Type B pancreatic cell (in vitro differentiated cells): ENCODE measurements around the gene TTC24. TPM values are rescaled to one million over a fixed set of nuclear protein-coding genes. Genes with fewer than 3 reads are reported as not detected.

ENCODE experiments used
- DNase-seq: peaks from one replicate; pipeline ENCODE4 v3.0.0; 2021; ENCODE audit warnings: mixed read lengths; ENCODE audit not compliant: unreplicated experiment; ENCODE audit errors: extremely low spot score
- H3K27ac Mint-ChIP-seq: 2 replicates; pipeline ENCODE4 v1.8.0; 2021; ENCODE audit warnings: mild to moderate bottlenecking, mixed read lengths
- H3K27me3 Mint-ChIP-seq: 2 replicates; pipeline ENCODE4 v1.8.0; 2021; ENCODE audit warnings: mixed read lengths
- H3K36me3 Mint-ChIP-seq: 2 replicates; pipeline ENCODE4 v1.8.0; 2021; ENCODE audit warnings: mixed read lengths
- H3K4me1 Mint-ChIP-seq: one replicate; pipeline ENCODE4 v1.8.0; 2021; ENCODE audit warnings: mixed read lengths; ENCODE audit not compliant: unreplicated experiment
- H3K4me3 Mint-ChIP-seq: 2 replicates; pipeline ENCODE4 v1.8.0; 2021; ENCODE audit warnings: mild to moderate bottlenecking, mixed read lengths
- H3K9me3 Mint-ChIP-seq: 2 replicates; pipeline ENCODE4 v1.8.0; 2021; ENCODE audit warnings: mixed read lengths
- total RNA-seq: library from RNA; stranded (reverse); gene quantifications from 2 replicates; pipeline ENCODE4 v1.2.1, GENCODE V29; 2021; ENCODE audit warnings: low replicate concordance
- TF ChIP-seq, protein P1 (sequence below): fragments of 200-600 bp; sonication (generic); conservative IDR thresholded peaks from 2 replicates; pipeline ENCODE4 v1.5.0; 2021; ENCODE audit warnings: antibody characterized with exemption, mild to moderate bottlenecking

The TTC24 gene
- total RNA-seq, 1 donor from 2014 or later, result not detected

DNA sequence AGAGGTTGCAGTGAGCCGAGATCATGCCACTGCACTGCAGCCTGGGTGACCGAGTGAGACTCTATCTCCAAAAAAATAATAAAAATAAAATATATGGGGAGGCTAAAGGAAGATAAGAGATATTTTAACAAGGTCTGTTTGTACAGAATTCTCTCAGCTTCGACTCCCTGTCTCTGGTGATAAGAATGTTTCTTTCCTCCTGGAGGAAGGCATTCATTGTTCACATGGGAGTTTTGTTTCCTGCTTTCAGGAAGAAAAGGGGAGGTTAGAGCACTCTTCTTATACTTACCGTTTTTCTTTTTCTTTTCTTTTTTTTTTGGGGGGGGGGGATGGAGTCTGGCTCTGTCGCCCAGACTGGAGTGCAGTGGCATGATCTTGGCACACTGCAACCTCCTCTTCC is 10.0 kb downstream of the TTC24 start:
- H3K27me3 Mint-ChIP-seq, result peaks cover 8% of the 10 kb centered on the region

DNA sequence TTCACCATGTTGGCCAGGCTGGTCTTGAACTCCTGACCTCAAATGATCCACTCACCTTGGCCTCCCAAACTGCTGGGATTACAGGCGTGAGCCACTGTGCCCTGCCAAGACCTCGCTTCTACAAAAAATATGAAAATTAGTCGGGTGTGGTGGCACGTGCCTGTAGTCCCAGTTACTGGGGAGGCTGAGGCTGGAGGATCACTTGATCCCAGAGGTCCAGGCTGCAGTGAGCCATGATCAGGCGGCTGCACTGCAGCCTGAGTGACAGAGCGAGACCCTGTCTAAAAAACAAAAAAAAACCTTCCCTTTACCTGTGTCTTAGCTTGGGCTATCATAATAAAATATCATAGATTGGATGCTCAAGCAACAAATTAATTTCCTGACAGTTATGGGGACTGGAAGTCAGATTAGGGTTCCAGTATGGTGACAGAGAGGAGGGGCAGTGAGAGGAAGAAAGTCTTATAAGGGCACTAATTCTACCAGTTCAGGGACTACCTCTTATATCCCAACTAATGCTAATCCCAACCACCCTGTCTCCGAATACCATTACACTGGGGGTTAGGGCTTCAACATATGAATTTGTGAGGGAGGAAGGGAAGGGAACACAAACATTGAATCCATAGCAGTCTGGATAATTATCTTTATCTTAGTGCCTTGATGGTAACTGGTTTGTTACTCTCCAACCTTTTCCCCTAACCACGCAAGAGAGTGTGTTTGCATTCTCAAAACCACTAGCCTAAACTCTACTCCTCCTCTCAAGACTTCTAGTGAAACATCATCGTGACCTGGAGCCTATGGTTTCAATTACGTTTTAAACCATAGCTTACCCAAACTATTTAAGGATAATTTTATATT is 11.0 kb downstream of the TTC24 start:
- no peak for DNase-seq
- Mint-ChIP-seq H3K9me3 (no peaks in the 10 kb centered on the region), H3K27ac (peak overlapping the region; percentile 90), H3K4me3 (peak overlapping the region; percentile 91), H3K27me3 (peaks cover 2% of the 10 kb centered on the region), H3K4me1 (peaks cover 4% of the 10 kb centered on the region), H3K36me3 (peaks cover 5% of the 10 kb centered on the region)
- TF ChIP-seq, protein P1, sequence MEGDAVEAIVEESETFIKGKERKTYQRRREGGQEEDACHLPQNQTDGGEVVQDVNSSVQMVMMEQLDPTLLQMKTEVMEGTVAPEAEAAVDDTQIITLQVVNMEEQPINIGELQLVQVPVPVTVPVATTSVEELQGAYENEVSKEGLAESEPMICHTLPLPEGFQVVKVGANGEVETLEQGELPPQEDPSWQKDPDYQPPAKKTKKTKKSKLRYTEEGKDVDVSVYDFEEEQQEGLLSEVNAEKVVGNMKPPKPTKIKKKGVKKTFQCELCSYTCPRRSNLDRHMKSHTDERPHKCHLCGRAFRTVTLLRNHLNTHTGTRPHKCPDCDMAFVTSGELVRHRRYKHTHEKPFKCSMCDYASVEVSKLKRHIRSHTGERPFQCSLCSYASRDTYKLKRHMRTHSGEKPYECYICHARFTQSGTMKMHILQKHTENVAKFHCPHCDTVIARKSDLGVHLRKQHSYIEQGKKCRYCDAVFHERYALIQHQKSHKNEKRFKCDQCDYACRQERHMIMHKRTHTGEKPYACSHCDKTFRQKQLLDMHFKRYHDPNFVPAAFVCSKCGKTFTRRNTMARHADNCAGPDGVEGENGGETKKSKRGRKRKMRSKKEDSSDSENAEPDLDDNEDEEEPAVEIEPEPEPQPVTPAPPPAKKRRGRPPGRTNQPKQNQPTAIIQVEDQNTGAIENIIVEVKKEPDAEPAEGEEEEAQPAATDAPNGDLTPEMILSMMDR, result no peak

More for the DNA sequence above, 10.0 kb downstream of the TTC24 start:
- Mint-ChIP-seq H3K9me3 (no peaks in the 10 kb centered on the region), H3K4me3 (no peak overlapping the region), H3K4me1 (peaks cover 4% of the 10 kb centered on the region), H3K27ac (no peak overlapping the region), H3K36me3 (no peaks in the 10 kb centered on the region)
- DNase-seq, result no peak
- TF ChIP-seq, protein P1, result no peak

DNA sequence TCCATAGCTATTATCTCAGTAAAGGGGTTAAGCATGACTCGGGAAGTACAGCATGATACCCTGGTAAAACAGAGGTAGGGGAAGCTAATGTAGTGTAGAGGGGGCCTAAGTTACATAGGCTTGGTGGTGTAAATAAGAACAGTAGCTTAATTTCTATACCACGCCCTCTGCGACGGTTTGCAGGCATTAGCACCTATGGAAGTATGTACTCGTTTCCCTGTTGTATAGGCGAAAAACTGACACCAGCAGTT is 11.6 kb downstream of the TTC24 start:
- peak overlapping the region; percentile 90 for H3K27ac Mint-ChIP-seq
- no peak for DNase-seq
- peaks cover 4% of the 10 kb centered on the region for H3K4me1 Mint-ChIP-seq
- H3K9me3 Mint-ChIP-seq, result no peaks in the 10 kb centered on the region
- H3K36me3 Mint-ChIP-seq, result peaks cover 5% of the 10 kb centered on the region
- no peaks in the 10 kb centered on the region for H3K27me3 Mint-ChIP-seq
- peak overlapping the region; percentile 91 for H3K4me3 Mint-ChIP-seq
- TF ChIP-seq, protein P1, result no peak

DNA sequence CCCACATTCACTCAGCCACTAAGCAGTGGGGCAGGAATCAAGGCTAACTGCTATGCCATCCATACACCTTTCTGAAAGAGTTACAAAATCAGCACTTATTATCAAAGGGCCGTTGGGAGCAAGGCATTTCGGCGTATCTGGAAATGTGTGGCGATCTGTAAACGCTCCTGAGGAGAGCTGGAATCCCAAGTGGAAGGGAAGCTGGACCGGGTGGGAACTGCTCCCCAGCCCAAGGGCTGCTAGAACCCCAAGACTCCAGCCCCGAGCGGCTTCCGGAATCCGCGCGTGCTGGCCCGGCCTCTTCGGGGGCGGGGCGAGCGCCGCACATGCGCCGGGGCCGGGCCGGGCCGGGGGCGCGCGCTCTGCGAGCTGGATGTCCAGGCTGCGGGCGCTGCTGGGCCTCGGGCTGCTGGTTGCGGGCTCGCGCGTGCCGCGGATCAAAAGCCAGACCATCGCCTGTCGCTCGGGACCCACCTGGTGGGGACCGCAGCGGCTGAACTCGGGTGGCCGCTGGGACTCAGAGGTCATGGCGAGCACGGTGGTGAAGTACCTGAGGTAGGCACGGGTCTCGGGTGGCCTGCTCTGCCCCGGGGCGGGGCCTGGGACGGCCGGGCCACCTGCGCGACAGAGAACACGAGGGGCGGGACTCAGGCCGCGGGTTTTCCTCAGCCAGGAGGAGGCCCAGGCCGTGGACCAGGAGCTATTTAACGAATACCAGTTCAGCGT is 12.1 kb downstream of the TTC24 start, which contains the start of gene NAXE:
Gene NAXE, plus strand, starts transcription at position 345 of the 726 bp plus-strand sequence. Its CDS starts 29 bp downstream, at position 374.
- Mint-ChIP-seq H3K4me1 (peaks cover 4% of the 10 kb centered on the region), H3K9me3 (no peaks in the 10 kb centered on the region), H3K27me3 (no peaks in the 10 kb centered on the region), H3K4me3 (peak within 1 kb of the TSS; percentile 91), H3K36me3 (peaks cover 5% of the 10 kb centered on the region), H3K27ac (peak within 1 kb of the TSS; percentile 90)
- peak; percentile 80 for DNase-seq
- TF ChIP-seq, protein P1, result no peak

DNA sequence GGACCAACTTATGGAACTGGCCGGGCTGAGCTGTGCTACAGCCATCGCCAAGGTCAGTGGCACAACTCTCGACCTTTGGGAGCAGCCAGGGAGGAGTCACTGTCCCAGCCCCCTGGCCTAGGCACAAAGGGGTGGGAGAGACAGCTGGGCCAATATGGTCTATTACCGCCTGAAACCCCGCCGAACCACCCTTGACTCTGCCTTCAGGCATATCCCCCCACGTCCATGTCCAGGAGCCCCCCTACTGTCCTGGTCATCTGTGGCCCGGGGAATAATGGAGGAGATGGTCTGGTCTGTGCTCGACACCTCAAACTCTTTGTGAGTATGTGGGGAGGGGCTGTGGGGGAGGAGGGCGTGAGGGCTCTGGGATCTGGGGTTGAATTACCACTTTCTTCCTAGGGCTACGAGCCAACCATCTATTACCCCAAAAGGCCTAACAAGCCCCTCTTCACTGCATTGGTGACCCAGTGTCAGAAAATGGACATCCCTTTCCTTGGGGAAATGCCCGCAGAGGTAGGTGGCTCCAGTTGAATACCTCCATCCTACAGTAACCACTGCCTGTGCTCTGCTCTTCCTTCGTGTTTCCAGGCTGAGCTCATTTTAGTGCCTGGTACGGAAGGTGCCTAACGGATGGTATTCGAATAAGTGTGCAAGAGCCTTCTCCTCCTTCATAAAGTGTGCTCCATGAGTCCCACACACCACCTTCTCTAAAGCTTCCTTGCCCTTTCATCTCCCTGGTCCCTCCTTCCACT is 12.8 kb downstream of the TTC24 start:
- TF ChIP-seq, protein P1, result no peak
- H3K27me3 Mint-ChIP-seq, result no peaks in the 10 kb centered on the region
- H3K4me3 Mint-ChIP-seq, result peak overlapping the region; percentile 91
- peaks cover 4% of the 10 kb centered on the region for H3K4me1 Mint-ChIP-seq
- no peak overlapping the region for H3K27ac Mint-ChIP-seq
- peaks cover 5% of the 10 kb centered on the region for H3K36me3 Mint-ChIP-seq
- no peak for DNase-seq
- H3K9me3 Mint-ChIP-seq, result no peaks in the 10 kb centered on the region
